ENCODE results near the gene PLD1.
"Not testable (repeated sequence)": the region's sequence is repeated elsewhere in the genome, so short reads cannot be mapped to it uniquely, and the experiment has no call there.

The PLD1 gene

GRCh38 chr3:171815973-171816595 is 5.8 kb upstream of the PLD1 start:
- no peak for DNase-seq

DNA sequence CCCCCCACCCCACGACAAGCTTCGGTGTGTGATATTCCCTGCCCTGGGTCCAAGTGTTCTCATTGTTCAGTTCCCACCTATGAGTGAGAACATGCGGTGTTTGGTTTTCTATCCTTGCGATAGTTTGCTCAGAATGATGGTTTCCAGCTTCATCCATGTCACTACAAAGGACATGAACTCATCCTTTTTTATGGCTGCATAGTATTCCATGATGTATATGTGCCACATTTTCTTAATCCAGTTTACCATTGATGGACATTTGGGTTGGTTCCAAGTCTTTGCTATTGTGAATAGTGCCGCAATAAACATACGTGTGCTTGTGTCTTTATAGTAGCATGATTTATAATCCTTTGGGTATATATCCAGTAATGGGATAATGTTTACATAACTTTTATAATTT is 4.4 kb upstream of the PLD1 start:
- not testable (repeated sequence) for DNase-seq

- no peak for DNase-seq
These were observed 3.7 kb upstream of the PLD1 start for GRCh38 chr3:171813897-171814460.

- DNase-seq = no peak
These were observed 3.1 kb upstream of the PLD1 start for GRCh38 chr3:171813278-171813896.

DNA sequence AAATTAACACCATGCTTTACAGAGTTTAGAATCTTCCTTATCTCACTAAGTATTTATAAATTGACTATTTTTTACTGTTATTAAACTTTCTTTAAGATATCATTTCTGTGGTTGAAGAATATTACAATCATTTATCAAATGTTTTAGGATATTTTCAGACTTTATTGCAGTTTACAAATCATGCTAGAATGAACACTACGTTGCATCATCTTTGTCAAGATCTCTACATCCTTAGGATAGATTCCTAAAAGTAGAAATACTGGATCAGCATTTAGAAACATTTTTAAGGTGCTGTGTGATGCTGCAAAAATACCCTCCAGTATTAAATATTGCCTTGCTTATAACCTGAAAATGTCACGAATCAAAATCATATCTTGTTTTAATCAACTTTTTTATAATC is 2.5 kb upstream of the PLD1 start:
- DNase-seq = no peak

- DNase-seq = no peak
These were observed 1.6 kb upstream of the PLD1 start for GRCh38 chr3:171811913-171812335.

GRCh38 chr3:171811295-171811912 is 1.1 kb upstream of the PLD1 start:
- DNase-seq = no peak

DNA sequence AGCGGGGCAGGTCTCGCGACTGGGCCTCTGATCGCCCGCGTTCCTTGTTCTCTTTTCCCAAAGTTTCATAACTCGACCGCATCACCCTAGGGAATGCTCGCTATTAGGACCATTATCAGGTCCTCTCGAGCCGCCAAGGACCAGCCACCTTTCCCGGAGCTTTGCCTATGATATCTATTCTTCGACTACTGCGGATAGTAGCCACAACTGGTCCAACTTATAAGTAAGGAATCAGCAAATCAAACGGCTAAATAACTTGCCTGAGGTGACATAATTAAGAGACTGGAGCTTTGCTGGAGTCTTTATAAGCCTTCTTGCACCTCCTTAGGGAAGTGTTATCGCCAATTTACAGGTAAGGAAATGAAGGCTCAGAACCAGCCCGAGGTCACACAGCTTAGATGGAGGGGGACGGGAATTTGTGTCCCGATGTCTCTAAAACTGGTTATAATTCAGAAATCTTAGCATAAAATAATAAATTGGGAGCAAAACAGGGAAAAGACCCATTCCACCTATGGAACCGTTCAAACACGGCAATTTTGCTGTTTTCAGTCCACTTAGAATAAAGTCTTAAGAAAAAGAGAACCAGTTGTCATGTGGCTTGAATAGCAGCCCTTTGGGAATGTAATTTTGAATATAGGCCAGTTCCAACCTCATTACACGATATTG is 479 bp upstream of the PLD1 start:
- no peak for DNase-seq

GRCh38 chr3:171809611-171809860 is 747 bp downstream of the PLD1 start:
- no peak for DNase-seq

DNA sequence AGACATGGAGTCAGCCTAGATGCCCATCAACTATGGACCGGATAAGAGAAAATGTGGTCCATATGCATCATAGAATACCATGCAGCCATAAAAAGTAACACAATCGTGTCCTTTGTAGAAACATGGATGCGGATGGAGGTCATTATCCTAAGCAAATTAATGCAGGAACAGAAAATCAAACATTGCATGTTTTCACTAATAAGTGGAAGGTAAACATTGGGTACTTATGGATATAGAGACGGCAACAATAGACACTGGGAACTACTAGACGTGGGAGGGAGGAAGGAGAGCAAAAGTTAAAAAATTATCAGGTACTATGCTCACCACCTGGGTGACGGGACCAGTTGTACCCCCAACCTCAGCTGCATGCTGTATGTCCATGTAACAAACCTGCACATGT is 2.5 kb downstream of the PLD1 start:
- no peak for DNase-seq

DNA sequence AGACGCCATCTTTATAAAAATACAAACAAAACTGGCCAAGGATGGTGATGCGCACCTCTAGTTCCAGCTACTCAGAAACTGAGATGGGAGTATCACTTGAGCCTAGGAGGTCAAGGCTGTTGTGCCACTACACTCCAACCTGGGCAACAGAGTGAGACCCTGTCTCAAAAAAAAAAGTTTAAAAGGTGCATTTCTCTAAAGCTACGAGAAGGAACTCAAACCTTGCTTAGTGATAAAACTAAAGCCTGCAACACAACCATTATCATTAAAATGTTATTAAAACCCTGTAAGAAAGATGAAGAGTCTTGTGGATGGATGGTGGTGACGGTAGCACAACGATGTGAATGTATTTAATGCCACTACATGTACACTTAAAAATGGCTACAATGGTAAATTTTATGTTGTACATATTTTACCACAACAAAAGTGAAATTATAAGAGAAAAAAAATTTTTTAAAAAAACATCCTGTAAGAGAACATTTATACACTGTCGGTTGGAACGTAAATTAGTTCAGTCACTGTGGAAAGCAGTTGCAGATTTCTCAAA is 3.1 kb downstream of the PLD1 start:
- DNase-seq = no peak

GRCh38 chr3:171806200-171807128 is 3.8 kb downstream of the PLD1 start:
- DNase-seq = no peak

DNA sequence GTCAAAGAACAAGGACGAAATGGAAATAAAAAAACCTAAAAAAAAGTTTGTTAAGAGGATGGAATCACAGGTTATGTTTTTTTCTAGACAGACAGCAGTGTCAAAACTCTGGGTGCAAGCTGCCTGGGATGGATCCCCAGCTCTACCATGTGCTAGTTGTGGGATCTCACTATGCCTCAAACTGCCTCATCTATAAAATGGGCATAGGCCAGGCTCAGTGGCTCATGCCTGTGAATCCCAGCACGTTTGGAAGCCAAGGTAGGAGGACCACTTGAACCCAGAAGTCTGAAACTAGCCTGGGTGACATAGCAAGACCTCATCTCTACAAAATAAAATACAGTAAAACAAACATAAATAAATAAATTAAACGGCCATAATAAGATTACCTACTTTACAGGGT is 4.6 kb downstream of the PLD1 start:
- no peak for DNase-seq

GRCh38 chr3:171804618-171805389 is 5.5 kb downstream of the PLD1 start:
- DNase-seq = no peak

GRCh38 chr3:171803044-171803443 is 7.2 kb downstream of the PLD1 start:
- no peak for DNase-seq

GRCh38 chr3:171802590-171802956 is 7.7 kb downstream of the PLD1 start:
- no peak for DNase-seq

GRCh38 chr3:171801738-171802589 is 8.3 kb downstream of the PLD1 start:
- no peak for DNase-seq

DNA sequence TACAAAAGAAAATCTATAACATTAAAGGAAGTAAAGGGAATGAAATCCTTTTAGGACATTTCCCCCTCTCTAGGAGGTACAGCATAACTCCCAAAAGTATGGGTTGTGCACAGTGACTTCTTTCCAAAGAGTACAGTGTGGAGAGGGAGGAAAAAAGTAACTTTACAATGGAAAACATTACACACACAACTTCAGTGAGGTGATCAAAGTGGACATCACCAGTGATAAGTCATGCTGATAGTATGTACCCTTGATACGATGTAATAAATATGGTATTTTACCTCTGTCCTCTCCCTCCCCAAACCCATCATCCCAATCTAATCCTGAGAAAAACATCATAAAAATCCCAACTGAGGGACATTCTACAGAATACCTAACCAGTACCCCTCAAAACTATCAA is 10.8 kb downstream of the PLD1 start:
- no peak for DNase-seq

GRCh38 chr3:171797873-171798272 is 12.4 kb downstream of the PLD1 start:
- DNase-seq = no peak

GRCh38 chr3:171797265-171797679 is 13.0 kb downstream of the PLD1 start:
- no peak for DNase-seq
